NCI-H345 treated with DMSO at 0.1 percent for 48 hours (cell line): ENCODE measurements around the gene BMP7.

Experiments
- DNase-seq: peaks from one replicate; lab custom pipeline; 2025; ENCODE audit not compliant: unreplicated experiment; lab: John Stamatoyannopoulos, UW

Gene BMP7

DNA sequence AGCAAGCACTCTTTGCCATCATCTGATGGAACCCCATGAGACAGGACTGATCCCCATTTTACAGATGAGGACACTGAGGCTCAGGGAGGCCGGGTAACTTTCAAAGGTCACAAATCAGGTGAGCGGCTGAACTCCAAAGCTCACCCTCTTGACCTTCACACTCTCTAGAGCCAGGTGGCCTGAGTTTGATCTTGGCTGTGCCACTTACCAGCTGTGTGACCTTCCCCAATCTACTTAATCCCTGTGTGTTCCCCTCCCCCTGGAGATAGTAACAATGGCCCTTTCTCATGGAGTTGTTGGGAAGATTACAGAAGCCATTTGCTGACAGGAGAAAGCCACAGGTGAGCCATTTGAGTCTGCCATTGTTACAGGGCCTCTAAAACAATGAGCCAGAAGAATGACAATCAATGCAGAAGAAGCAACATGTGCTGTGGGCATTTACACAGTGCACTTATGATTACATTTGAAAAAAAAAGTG lies 34.5 kb downstream of the BMP7 start:
- DNase-seq: peak; percentile 96

DNA sequence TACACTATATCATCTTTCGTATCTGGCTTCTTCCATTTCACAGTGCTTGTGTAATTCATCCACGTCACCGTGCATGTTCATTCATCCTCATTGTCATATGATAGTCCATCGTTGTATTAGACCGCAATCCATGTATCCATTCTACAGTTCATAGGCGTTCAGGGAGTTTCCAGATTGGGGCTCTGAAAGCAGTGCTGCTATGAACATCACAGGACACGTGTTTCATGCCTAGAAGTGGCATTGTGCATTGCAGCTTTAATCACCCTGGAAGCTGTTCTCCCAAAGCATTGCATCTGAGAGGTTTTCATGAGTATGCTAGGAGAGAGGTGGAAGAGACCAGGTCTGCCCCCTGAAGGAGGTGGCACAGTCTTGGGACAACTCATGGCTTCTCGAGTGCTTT lies 35.3 kb downstream of the BMP7 start:
- no peak for DNase-seq

DNA sequence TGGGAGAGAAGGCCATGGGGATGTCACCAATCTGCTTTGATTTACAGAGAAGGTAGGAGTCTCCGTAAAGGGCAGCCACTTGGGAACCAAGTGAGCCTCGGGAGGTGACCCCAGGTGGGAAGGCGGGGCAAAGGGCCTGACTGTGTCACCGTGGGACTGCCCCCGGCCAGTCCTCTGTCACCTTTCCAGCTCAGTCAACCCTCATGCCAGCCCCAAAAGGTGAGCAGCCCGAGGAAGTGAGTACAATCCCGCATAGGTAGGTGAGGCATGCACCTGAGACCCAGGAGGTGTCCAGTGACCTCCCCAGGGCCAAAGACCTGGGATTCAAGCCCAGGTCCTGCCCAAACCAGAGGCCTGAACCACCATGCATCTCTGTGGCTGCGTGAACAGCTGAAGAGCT lies 36.2 kb downstream of the BMP7 start:
- DNase-seq: no peak

GRCh38 chr20:57229490-57229889 lies 37.0 kb downstream of the BMP7 start:
- no peak for DNase-seq

DNA sequence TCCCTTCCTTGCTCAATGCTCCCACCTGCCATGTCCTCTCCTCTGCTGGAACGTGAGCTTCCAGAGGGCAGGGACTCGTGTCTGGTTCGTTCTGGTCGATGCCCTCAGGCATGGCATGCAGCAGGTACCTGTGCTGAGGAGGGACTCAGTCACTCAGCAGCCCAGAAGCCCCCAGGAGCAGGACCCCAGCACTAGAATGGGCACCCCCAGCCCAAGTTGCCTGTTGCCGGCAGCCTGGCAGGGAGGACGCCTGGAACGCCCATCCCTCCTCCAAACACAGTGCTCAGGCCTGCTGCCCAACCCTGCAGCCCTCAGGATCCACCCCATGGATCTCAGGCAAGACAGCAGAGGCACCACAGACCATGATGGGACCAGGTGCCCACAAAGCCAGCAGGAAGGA lies 40.6 kb downstream of the BMP7 start:
- DNase-seq: no peak

- no peak for DNase-seq
Observed at GRCh38 chr20:57225197-57225733, 41.2 kb downstream of the BMP7 start.

- no peak for DNase-seq
Observed at GRCh38 chr20:57224641-57225138, 41.8 kb downstream of the BMP7 start.

DNA sequence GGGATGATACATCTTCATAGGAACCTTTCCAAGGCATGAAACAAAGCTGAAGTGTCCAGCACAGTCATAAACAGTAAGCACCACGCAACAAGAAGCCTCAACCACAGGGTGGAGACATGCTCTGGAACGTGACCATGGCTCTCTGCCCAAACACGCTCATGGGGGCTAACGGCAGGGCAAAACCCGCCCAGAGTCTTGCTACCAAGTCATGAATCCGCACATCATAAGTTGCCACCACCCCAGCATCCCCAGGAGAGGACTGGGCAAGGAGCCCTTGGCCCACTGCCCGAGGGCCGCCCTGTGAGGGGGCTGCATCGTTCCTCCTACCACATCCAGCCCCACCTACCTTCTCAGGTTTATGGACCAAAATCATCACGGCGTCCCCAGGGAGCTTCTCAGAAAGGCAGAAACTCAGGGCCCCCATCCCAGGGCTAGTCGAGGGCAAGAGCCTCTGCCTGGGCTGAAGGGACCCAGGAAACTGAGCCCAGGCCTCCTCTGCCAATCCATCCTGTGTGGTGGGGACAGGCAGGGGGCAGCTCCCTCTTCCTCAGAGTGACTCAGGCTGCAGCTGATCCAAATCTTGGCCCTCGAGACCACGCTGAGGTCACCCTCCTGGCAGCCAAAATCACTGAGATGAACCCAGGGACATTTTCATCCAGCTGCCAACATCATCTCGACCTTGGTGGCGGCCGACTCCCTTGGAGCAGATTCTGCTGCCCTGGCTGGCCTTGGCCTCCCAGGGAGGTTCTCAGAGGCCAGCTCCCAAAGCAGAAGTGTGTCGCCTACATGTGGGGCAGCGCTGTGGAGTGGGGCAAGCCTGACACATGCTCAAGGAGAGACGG lies 42.6 kb downstream of the BMP7 start:
- DNase-seq: no peak

DNA sequence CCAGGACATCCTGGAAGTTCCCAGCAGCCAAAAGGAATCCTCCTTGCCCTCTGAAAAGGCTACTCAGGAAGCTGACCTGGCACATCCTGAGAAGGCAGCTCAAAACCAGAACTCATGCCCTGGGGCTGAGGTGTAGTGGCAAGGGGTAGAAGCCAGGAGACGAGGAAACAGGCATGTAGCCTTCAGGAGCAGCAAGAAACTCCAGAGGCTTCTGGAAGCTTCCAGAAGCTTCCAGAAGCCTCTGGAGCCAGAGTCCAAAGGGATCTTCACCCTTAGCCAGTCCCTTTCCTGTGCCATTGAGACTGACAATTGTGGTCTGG lies 43.9 kb downstream of the BMP7 start:
- no peak for DNase-seq

- DNase-seq: no peak
Observed at GRCh38 chr20:57221916-57222630, 44.4 kb downstream of the BMP7 start.

DNA sequence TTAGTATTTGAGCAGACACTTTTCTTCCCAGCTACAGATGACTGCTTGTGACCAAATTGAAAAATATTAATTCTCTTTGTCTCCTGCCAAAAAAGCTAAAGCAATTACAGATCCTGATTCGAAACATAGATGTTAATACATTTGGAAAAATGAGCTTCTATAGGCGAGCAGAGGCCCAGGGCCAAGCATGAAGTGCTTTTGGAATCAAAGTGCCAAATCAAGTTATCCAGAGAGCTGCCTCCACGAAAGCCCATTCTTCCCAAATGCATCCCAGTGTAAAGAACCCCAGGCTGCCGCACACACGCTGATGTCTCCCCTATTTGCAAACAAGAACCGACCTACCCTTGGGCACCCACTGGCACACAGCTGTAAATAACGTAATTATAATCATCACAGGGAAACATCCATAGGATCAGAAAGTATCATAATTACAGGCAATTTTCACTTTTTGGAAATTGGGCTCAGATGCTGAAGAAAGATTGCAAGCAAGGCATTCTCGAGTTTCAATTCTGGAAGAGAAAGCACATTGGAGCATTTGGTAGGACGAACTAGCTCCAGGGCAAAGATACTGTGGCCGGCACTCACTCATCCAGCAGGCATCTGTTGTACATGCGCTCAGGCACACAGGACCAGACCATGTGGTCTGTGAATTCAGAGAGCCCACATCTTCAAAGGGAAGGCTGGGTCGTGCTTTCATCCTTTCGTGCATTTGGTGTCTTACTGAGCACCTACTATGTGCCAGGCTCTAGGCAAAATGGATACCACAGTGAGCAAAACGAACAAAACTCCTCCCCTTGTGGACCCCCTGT lies 45.9 kb downstream of the BMP7 start:
- no peak for DNase-seq

DNA sequence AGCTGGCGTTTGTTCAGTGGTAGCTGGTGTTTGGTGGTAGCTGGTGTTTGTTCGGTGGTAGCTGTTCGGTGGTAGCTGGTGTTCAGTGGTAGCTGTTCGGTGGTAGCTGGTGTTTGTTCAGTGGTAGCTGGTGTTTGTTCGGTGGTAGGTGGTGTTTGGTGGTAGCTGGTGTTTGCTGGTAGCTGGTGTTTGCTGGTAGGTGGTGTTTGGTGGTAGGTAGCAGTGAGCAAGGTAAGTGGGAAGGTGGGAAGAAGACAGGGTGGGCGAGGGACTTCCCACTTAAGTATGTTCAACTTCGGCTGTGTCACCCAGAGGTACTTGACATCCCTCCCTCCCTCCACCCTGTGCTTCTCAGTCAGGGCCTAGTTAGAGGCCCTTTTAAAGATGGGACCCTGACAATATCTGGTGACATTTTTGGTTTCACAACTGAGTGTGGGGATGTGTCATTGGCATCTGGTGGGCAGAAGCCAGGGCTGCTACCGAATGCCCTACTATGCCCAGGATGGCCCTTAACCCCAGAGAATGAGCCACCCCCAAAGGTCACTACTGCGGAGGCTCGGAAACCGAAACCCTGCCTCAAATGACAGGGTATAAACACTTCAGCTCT lies 47.3 kb downstream of the BMP7 start:
- no peak for DNase-seq

- DNase-seq: no peak
Observed at GRCh38 chr20:57218489-57218888, 48.0 kb downstream of the BMP7 start.

GRCh38 chr20:57217802-57218201 lies 48.6 kb downstream of the BMP7 start:
- DNase-seq: no peak

GRCh38 chr20:57216669-57217068 lies 49.8 kb downstream of the BMP7 start:
- DNase-seq: no peak

DNA sequence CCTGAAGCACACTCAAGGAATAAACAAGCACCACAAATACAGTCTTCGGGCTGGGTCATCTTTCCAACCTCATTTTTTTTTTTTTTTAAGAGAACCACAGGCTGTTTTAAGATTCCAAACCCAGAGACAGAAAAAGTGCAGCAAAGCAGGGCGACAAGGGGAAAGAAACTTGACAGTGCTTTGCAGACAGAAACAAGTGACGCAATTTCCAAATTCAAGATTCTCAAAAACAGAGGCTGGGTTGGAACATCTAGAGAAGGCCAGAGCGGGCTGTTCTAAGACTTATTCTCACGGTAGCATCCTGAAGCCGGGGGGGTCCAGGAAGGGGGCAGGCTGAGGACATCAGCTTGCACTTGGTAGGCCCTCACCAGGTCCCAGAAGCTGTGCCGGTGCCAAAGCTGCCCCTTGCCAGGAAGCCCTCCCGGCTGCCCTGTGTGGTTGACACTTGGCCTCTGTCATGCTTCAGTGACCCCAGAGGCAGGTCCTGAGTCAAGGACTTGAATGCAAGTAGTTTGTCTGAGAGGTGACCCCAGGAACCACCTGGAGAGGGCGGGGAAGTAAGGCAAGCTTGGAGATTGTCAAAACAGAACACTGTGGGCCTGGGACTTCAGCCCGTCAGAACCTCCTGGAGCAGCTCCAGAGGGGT lies 50.5 kb downstream of the BMP7 start:
- DNase-seq: no peak

DNA sequence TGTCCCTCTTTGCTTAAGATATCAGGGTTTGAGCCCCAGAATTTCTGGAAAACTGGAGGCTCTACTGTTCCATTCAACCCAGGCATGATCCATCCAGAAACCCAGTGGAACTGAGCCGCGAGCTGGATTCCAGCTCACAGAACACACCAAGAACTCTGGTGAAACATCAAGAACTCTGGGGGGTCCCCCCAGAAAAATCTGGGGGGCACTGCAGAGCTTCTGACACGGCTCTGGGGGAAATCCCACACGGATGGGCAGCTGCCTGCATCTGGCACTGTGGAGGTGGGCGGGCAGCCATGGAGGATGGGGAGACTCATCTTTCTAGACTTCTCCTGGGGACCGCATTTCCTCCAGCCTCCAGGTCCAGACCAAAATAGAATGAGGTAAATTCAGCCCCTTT lies 51.0 kb downstream of the BMP7 start:
- no peak for DNase-seq

GRCh38 chr20:57214948-57215347 lies 51.5 kb downstream of the BMP7 start:
- DNase-seq: no peak

GRCh38 chr20:57214427-57214826 lies 52.0 kb downstream of the BMP7 start:
- DNase-seq: no peak

DNA sequence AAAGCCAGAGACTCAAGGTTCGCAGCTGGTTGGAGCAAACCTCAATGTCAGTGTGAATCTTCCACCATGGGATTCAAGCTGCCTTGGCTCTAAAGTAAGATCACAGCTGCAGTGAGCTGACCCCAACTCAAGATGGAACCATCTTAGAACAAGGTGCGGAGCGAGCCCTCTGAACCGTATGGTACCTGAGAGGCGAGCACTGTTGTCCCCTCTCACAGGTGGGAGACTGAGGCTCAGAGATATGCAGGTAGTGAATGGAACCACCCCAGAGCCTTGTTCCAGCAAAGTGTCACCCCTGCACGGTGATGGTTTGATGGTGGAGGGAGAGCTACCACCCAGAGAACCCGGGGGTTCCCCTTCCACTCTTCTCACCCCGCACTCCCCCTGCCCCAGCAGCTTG lies 52.5 kb downstream of the BMP7 start:
- DNase-seq: no peak
